ENCODE results near the gene PLXNA4.

PLXNA4 gene

GRCh38 chr7:132557489-132558044 is 18.7 kb downstream of the PLXNA4 start:
- Histone ChIP-seq H3K4me3 (ENCODE audit: low read depth, low read length, poor library complexity, severe bottlenecking) (no peak overlapping the region), H3K27me3 (ENCODE audit: insufficient read depth, low read length) (no peaks in the 10 kb centered on the region), H3K27ac (ENCODE audit: low read depth, low read length, poor library complexity, severe bottlenecking) (no peak overlapping the region), H3K4me2 (ENCODE audit: low read length) (no peak overlapping the region), H3K9me2 (ENCODE audit: low read depth, low read length) (no peaks in the 10 kb centered on the region), H3K9me3 (ENCODE audit: low read length) (no peaks in the 10 kb centered on the region), H3K4me1 (ENCODE audit: insufficient read depth, low read length, severe bottlenecking) (no peaks in the 10 kb centered on the region), H3K9ac (ENCODE audit: low read length) (no peak overlapping the region), H4K20me1 (ENCODE audit: insufficient read depth, low read length) (no peaks in the 10 kb centered on the region), H3F3A (ENCODE audit: insufficient read depth, low read length) (no peaks in the 10 kb centered on the region), H2AFZ (ENCODE audit: low read length) (no peak overlapping the region), H3K36me3 (ENCODE audit: insufficient read depth, low read length) (no peaks in the 10 kb centered on the region), H3K79me2 (ENCODE audit: insufficient read depth, low read length) (no peaks in the 10 kb centered on the region)
- no peak for TF ChIP-seq EZH2 (IDR thresholded peaks at IDR 0.05; ENCODE audit: borderline replicate concordance, low read length)
- TF ChIP-seq, protein P1, sequence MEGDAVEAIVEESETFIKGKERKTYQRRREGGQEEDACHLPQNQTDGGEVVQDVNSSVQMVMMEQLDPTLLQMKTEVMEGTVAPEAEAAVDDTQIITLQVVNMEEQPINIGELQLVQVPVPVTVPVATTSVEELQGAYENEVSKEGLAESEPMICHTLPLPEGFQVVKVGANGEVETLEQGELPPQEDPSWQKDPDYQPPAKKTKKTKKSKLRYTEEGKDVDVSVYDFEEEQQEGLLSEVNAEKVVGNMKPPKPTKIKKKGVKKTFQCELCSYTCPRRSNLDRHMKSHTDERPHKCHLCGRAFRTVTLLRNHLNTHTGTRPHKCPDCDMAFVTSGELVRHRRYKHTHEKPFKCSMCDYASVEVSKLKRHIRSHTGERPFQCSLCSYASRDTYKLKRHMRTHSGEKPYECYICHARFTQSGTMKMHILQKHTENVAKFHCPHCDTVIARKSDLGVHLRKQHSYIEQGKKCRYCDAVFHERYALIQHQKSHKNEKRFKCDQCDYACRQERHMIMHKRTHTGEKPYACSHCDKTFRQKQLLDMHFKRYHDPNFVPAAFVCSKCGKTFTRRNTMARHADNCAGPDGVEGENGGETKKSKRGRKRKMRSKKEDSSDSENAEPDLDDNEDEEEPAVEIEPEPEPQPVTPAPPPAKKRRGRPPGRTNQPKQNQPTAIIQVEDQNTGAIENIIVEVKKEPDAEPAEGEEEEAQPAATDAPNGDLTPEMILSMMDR (IDR thresholded peaks at IDR 0.05; ENCODE audit: low read length): peak; percentile 20; the same call in 1 of the 2 replicates

GRCh38 chr7:132554446-132554845 is 21.8 kb downstream of the PLXNA4 start:
- H3K4me3 ChIP-seq (ENCODE audit: low read depth, low read length, poor library complexity, severe bottlenecking): no peak overlapping the region
- no peaks in the 10 kb centered on the region for H3K9me3 ChIP-seq (ENCODE audit: low read length)
- no peak overlapping the region for H3K27ac ChIP-seq (ENCODE audit: low read depth, low read length, poor library complexity, severe bottlenecking)
- H3K27me3 ChIP-seq (ENCODE audit: insufficient read depth, low read length): no peaks in the 10 kb centered on the region
- H4K20me1 ChIP-seq (ENCODE audit: insufficient read depth, low read length): no peaks in the 10 kb centered on the region
- no peaks in the 10 kb centered on the region for H3K4me1 ChIP-seq (ENCODE audit: insufficient read depth, low read length, severe bottlenecking)
- H3K9me2 ChIP-seq (ENCODE audit: low read depth, low read length): no peaks in the 10 kb centered on the region
- no peaks in the 10 kb centered on the region for H3K36me3 ChIP-seq (ENCODE audit: insufficient read depth, low read length)
- H3K79me2 ChIP-seq (ENCODE audit: insufficient read depth, low read length): no peaks in the 10 kb centered on the region
- H3F3A ChIP-seq (ENCODE audit: insufficient read depth, low read length): no peaks in the 10 kb centered on the region
- TF ChIP-seq, protein P1 (IDR thresholded peaks at IDR 0.05; ENCODE audit: low read length): no peak
- no peak for TF ChIP-seq EZH2 (IDR thresholded peaks at IDR 0.05; ENCODE audit: borderline replicate concordance, low read length)
- no peak overlapping the region for H3K4me2 ChIP-seq (ENCODE audit: low read length)
- no peak overlapping the region for H2AFZ ChIP-seq (ENCODE audit: low read length)
- no peak overlapping the region for H3K9ac ChIP-seq (ENCODE audit: low read length)

GRCh38 chr7:132553031-132553430 is 23.2 kb downstream of the PLXNA4 start:
- Histone ChIP-seq H3K9me2 (ENCODE audit: low read depth, low read length) (no peaks in the 10 kb centered on the region), H3F3A (ENCODE audit: insufficient read depth, low read length) (no peaks in the 10 kb centered on the region), H3K9me3 (ENCODE audit: low read length) (no peaks in the 10 kb centered on the region), H3K4me2 (ENCODE audit: low read length) (no peak overlapping the region), H3K36me3 (ENCODE audit: insufficient read depth, low read length) (no peaks in the 10 kb centered on the region), H4K20me1 (ENCODE audit: insufficient read depth, low read length) (no peaks in the 10 kb centered on the region), H3K4me3 (ENCODE audit: low read depth, low read length, poor library complexity, severe bottlenecking) (no peak overlapping the region), H3K79me2 (ENCODE audit: insufficient read depth, low read length) (no peaks in the 10 kb centered on the region), H3K4me1 (ENCODE audit: insufficient read depth, low read length, severe bottlenecking) (no peaks in the 10 kb centered on the region), H3K9ac (ENCODE audit: low read length) (no peak overlapping the region), H2AFZ (ENCODE audit: low read length) (no peak overlapping the region), H3K27me3 (ENCODE audit: insufficient read depth, low read length) (no peaks in the 10 kb centered on the region), H3K27ac (ENCODE audit: low read depth, low read length, poor library complexity, severe bottlenecking) (no peak overlapping the region)
- TF ChIP-seq, protein P1 (IDR thresholded peaks at IDR 0.05; ENCODE audit: low read length): no peak
- no peak for TF ChIP-seq EZH2 (IDR thresholded peaks at IDR 0.05; ENCODE audit: borderline replicate concordance, low read length)
